NCI-H187 treated with DMSO at 0.1 percent for 48 hours (cell line): ENCODE measurements around the gene ARHGEF2.
"Not testable (repeated sequence)": the region's sequence is repeated elsewhere in the genome, so short reads cannot be mapped to it uniquely, and the experiment has no call there.

Source experiments
- DNase-seq: peaks from one replicate; lab custom pipeline; 2025; lab: John Stamatoyannopoulos, UW

ARHGEF2 gene

GRCh38 chr1:155990005-155990739 lies 11.8 kb upstream of the ARHGEF2 start:
- DNase-seq, result no peak

GRCh38 chr1:155989242-155990004 lies 11.1 kb upstream of the ARHGEF2 start:
- DNase-seq, result no peak

GRCh38 chr1:155984903-155985645 lies 6.7 kb upstream of the ARHGEF2 start:
- not testable (repeated sequence) for DNase-seq

- peak; percentile 92 for DNase-seq
Measured at GRCh38 chr1:155984341-155984740, 6.0 kb upstream of the ARHGEF2 start.

- DNase-seq, result no peak
Measured at GRCh38 chr1:155983191-155984024, 5.1 kb upstream of the ARHGEF2 start.

- DNase-seq, result no peak
Measured at GRCh38 chr1:155982106-155982505, 3.8 kb upstream of the ARHGEF2 start.

- DNase-seq, result no peak
Measured at GRCh38 chr1:155981266-155982088, 3.1 kb upstream of the ARHGEF2 start.

- DNase-seq, result no peak
Measured at GRCh38 chr1:155979597-155980343, 1.4 kb upstream of the ARHGEF2 start.

- DNase-seq, result no peak
Measured at GRCh38 chr1:155978973-155979429, 654 bp upstream of the ARHGEF2 start.

GRCh38 chr1:155977690-155978324 lies 540 bp downstream of the ARHGEF2 start:
- no peak for DNase-seq

- no peak for DNase-seq
Measured at GRCh38 chr1:155976913-155977689, 1.2 kb downstream of the ARHGEF2 start.

GRCh38 chr1:155976062-155976912 lies 2.1 kb downstream of the ARHGEF2 start:
- DNase-seq, result no peak

- DNase-seq, result no peak
Measured at GRCh38 chr1:155975375-155976061, 2.8 kb downstream of the ARHGEF2 start.

GRCh38 chr1:155974208-155975115 lies 3.9 kb downstream of the ARHGEF2 start:
- DNase-seq, result no peak

GRCh38 chr1:155973723-155974122 lies 4.6 kb downstream of the ARHGEF2 start:
- no peak for DNase-seq
